B cell (primary cell): ENCODE results near the gene CNR2. TPM values are rescaled to one million over a fixed set of nuclear protein-coding genes. Genes with fewer than 3 reads are reported as not detected.

Source experiments
- ATAC-seq: fragments of 200-7000 bp; cut with Tn5 transposase; one replicate; pipeline ENCODE4 v1.10.0; 2021; ENCODE audit warnings: low read depth, mild to moderate bottlenecking, moderate number of reproducible peaks, moderate library complexity
- CTCF ChIA-PET: fragments of 350-600 bp; sonication (Branson Sonifier 250); formaldehyde crosslinking; loops from one replicate; lab custom pipeline; 2021; ENCODE audit warnings: antibody characterized with exemption, inconsistent platforms; lab: Charles Lee
- POLR2A ChIA-PET: fragments of 350-600 bp; sonication (Branson Sonifier 250); formaldehyde crosslinking; loops from one replicate; lab custom pipeline; 2021; ENCODE audit warnings: antibody characterized with exemption; lab: Charles Lee
- DNase-seq: peaks from one replicate; pipeline ENCODE4 v3.0.0; 2013
- H2AFZ ChIP-seq: 2 replicates; pipeline ENCODE4 v1.6.1; 2012; ENCODE audit warnings: mild to moderate bottlenecking, low read depth, low read length; ENCODE audit not compliant: insufficient read depth, poor library complexity, severe bottlenecking
- H3K27ac ChIP-seq, 2 donors: 1 replicate in 1 of 2; 2 replicates in 1 of 2; pipeline ENCODE4 v1.5.1; 2012 to 2013; ENCODE audit warnings: low read length in 2 of 2, mild to moderate bottlenecking in 2 of 2, moderate library complexity in 1 of 2
- H3K27me3 ChIP-seq, 4 experiments: fragments of 200-600 bp in 1 of 4; sonication (generic) in 1 of 4; replicated peaks in 1 of 4; 1 replicate in 2 of 4; 2 replicates in 2 of 4; pipeline versions ENCODE4 v1.6.1 to v1.7.0; 2013 to 2016; ENCODE audit warnings: low read length in 3 of 4, mild to moderate bottlenecking in 2 of 4, mixed read lengths in 1 of 4, moderate library complexity in 1 of 4; ENCODE audit not compliant: insufficient read depth in 4 of 4, control insufficient read depth in 3 of 4; ENCODE audit errors: control extremely low read depth in 1 of 4
- H3K36me3 ChIP-seq, 2 experiments: replicated peaks in 1 of 2; 1 replicate in 1 of 2; 2 replicates in 1 of 2; pipeline versions ENCODE4 v1.6.1 to v1.7.1; 2013; ENCODE audit warnings: low read length in 1 of 2; ENCODE audit not compliant: insufficient read depth in 2 of 2, control insufficient read depth in 1 of 2; ENCODE audit errors: control extremely low read depth in 1 of 2, extremely low read depth in 1 of 2
- H3K4me1 ChIP-seq, 2 donors: fragments of 200-600 bp in 1 of 2; sonication (generic) in 1 of 2; 1 replicate in 1 of 2; 2 replicates in 1 of 2; pipeline versions ENCODE4 v1.5.1 to v1.6.1; 2013 to 2017; ENCODE audit warnings: low read length in 2 of 2; ENCODE audit not compliant: control insufficient read depth in 2 of 2, insufficient read depth in 2 of 2
- H3K4me2 ChIP-seq: replicated peaks from 2 replicates; pipeline ENCODE3; 2012; ENCODE audit warnings: mild to moderate bottlenecking, low read depth, low read length; ENCODE audit not compliant: poor library complexity, severe bottlenecking
- H3K4me3 ChIP-seq, 5 experiments: fragments of 200-600 bp in 1 of 5; sonication (generic) in 1 of 5; 1 replicate in 3 of 5; 2 replicates in 2 of 5; pipeline versions ENCODE4 v1.5.1 to v1.7.0; 2011 to 2016; ENCODE audit warnings: low read length in 4 of 5, mild to moderate bottlenecking in 4 of 5, low read depth in 2 of 5, control low read depth in 1 of 5, moderate library complexity in 1 of 5; ENCODE audit not compliant: insufficient read depth in 1 of 5; ENCODE audit errors: control extremely low read depth in 1 of 5, extremely low read depth in 1 of 5
- H3K79me2 ChIP-seq: fragments of 200-600 bp; sonication (generic); one replicate; pipeline ENCODE4 v1.6.0; 2016; ENCODE audit warnings: low read length; ENCODE audit not compliant: control insufficient read depth, insufficient read depth
- H3K9ac ChIP-seq: fragments of 200-600 bp; sonication (generic); 2 replicates; pipeline ENCODE4 v1.6.1; 2017; ENCODE audit warnings: mild to moderate bottlenecking, low read length, moderate library complexity
- H3K9me3 ChIP-seq, 3 donors: one replicate each; pipeline versions ENCODE4 v1.6.1 to v1.7.1; 2013; ENCODE audit warnings: low read length in 2 of 3; ENCODE audit not compliant: control insufficient read depth in 2 of 3, insufficient read depth in 1 of 3; ENCODE audit errors: control extremely low read depth in 1 of 3
- H4K20me1 ChIP-seq: 2 replicates; pipeline ENCODE4 v1.6.0; 2012; ENCODE audit warnings: mild to moderate bottlenecking, low read length; ENCODE audit not compliant: insufficient read depth, control insufficient read depth, poor library complexity, severe bottlenecking
- H3K27ac Mint-ChIP-seq: one replicate; pipeline ENCODE4 v1.8.0; 2021; ENCODE audit warnings: mixed read lengths
- H3K27me3 Mint-ChIP-seq: one replicate; pipeline ENCODE4 v1.8.0; 2021; ENCODE audit warnings: mixed read lengths
- H3K4me1 Mint-ChIP-seq: one replicate; pipeline ENCODE4 v1.8.0; 2021; ENCODE audit warnings: mixed read lengths
- H3K4me3 Mint-ChIP-seq: one replicate; pipeline ENCODE4 v1.8.0; 2021; ENCODE audit warnings: mixed read lengths
- H3K9me3 Mint-ChIP-seq: one replicate; pipeline ENCODE4 v1.8.0; 2022; ENCODE audit warnings: mixed read lengths; ENCODE audit not compliant: insufficient read depth
- EZH2 ChIP-seq: IDR thresholded peaks from 2 replicates; pipeline ENCODE4 v1.6.1; 2012; ENCODE audit warnings: borderline replicate concordance, low read depth, mild to moderate bottlenecking, moderate library complexity, low read length; ENCODE audit not compliant: insufficient read depth, poor library complexity, severe bottlenecking
- WGBS: methylation state at CpG from one replicate; pipeline ENCODE4 v1.1.5; 2013; ENCODE audit warnings: missing lambda C conversion rate; ENCODE audit not compliant: insufficient coverage; 5-methylcytosine and 5-hydroxymethylcytosine counted together
- intact Hi-C: fragments of 100-400 bp; cut with micrococcal nuclease; formaldehyde crosslinking; loops from one replicate; pipeline ENCODE4 v1.10.0; 2022
- polyA plus RNA-seq: library from polyadenylated mRNA; depleted of rRNA; stranded (reverse); fragments of >200 nt; gene quantifications from 2 replicates; pipeline ENCODE4 v1.2.3, GENCODE V29; 2012
- total RNA-seq, 2 donors: library from RNA; stranded (reverse); fragments of 120-200 nt in 1 of 2; gene quantifications; 1 replicate in 1 of 2; 2 replicates in 1 of 2; pipeline versions ENCODE4 v1.2.3 to v1.2.4, GENCODE V29; 2013 to 2022
- TF ChIP-seq, protein P1 (sequence below): fragments of 200-600 bp; IDR thresholded peaks from one replicate; pipeline ENCODE4 v1.8.0; 2022; ENCODE audit warnings: antibody characterized with exemption, mild to moderate bottlenecking

CNR2 gene
- total and polyA plus RNA-seq, 2 donors (not counting 1 experiment from before 2014, with no cell fraction given), result 45.6 to 63.4 TPM

- Mint-ChIP-seq H3K27ac (no peak overlapping the region), H3K4me1 (peaks cover 18% of the 10 kb centered on the region), H3K9me3 (no peaks in the 10 kb centered on the region), H3K27me3 (no peaks in the 10 kb centered on the region), H3K4me3 (no peak overlapping the region)
- TF ChIP-seq, protein P1, sequence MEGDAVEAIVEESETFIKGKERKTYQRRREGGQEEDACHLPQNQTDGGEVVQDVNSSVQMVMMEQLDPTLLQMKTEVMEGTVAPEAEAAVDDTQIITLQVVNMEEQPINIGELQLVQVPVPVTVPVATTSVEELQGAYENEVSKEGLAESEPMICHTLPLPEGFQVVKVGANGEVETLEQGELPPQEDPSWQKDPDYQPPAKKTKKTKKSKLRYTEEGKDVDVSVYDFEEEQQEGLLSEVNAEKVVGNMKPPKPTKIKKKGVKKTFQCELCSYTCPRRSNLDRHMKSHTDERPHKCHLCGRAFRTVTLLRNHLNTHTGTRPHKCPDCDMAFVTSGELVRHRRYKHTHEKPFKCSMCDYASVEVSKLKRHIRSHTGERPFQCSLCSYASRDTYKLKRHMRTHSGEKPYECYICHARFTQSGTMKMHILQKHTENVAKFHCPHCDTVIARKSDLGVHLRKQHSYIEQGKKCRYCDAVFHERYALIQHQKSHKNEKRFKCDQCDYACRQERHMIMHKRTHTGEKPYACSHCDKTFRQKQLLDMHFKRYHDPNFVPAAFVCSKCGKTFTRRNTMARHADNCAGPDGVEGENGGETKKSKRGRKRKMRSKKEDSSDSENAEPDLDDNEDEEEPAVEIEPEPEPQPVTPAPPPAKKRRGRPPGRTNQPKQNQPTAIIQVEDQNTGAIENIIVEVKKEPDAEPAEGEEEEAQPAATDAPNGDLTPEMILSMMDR, result no peak
- TF ChIP-seq EZH2, result no peak
- WGBS, result 95% methylated on average over 8 of the region's 11 CpGs
- DNase-seq (no peak), ATAC-seq (no peak)
- H3K4me3 ChIP-seq, result no peak overlapping the region
- no peaks in the 10 kb centered on the region for H3K79me2 ChIP-seq
- no peak overlapping the region for H2AFZ ChIP-seq
- no peak overlapping the region for H3K9ac ChIP-seq
- no peak overlapping the region for H3K27ac ChIP-seq
- intact Hi-C loops, result no loop called here
- no peak overlapping the region for H3K4me2 ChIP-seq
- no peaks in the 10 kb centered on the region for H3K36me3 ChIP-seq
- no peaks in the 10 kb centered on the region for H3K27me3 ChIP-seq
- no peaks in the 10 kb centered on the region for H4K20me1 ChIP-seq
- CTCF ChIA-PET, result interaction anchor here (1.7 kb wide), 1 partner anchor 115 kb away, joined by 5 read pairs; no protein-coding TSS in a partner anchor
- no peaks in the 10 kb centered on the region for H3K9me3 ChIP-seq
- POLR2A ChIA-PET, result no interaction called here
- H3K4me1 ChIP-seq, result peaks cover 12 to 15% of the 10 kb centered on the region in 2 donors
These were observed 11.4 kb upstream of the CNR2 start for GRCh38 chr1:23924601-23925000.

- Histone ChIP-seq H3K9me3 (no peaks in the 10 kb centered on the region), H3K9ac (no peak overlapping the region), H3K27ac (no peak overlapping the region), H3K27me3 (no peaks in the 10 kb centered on the region), H3K4me1 (peaks cover 12 to 22% of the 10 kb centered on the region in 2 donors), H3K4me3 (no peak overlapping the region), H4K20me1 (no peaks in the 10 kb centered on the region), H3K79me2 (peaks cover 1% of the 10 kb centered on the region), H3K36me3 (no peaks in the 10 kb centered on the region), H2AFZ (no peak overlapping the region), H3K4me2 (no peak overlapping the region)
- intact Hi-C loops, result no loop called here
- H3K4me1 Mint-ChIP-seq, result peaks cover 14% of the 10 kb centered on the region
- TF ChIP-seq EZH2, result no peak
- TF ChIP-seq, protein P1, result no peak
- ChIA-PET CTCF (no interaction called here), POLR2A (no interaction called here)
- H3K9me3 Mint-ChIP-seq, result no peaks in the 10 kb centered on the region
- no peak overlapping the region for H3K27ac Mint-ChIP-seq
- no peak overlapping the region for H3K4me3 Mint-ChIP-seq
- ATAC-seq (no peak), DNase-seq (no peak)
- H3K27me3 Mint-ChIP-seq, result no peaks in the 10 kb centered on the region
- WGBS, result 86% methylated on average over 4 of the region's 8 CpGs
These were observed 10.7 kb upstream of the CNR2 start for GRCh38 chr1:23923592-23924499.
